NCI-H2081 (cell line): ENCODE results near the gene MRGPRF.

ENCODE experiments used
- DNase-seq, 2 experiments: peaks; one replicate each; lab custom pipeline; 2025; lab: John Stamatoyannopoulos, UW

The MRGPRF gene

GRCh38 chr11:69050592-69051380, 37.7 kb upstream of the MRGPRF start:
- no peak for DNase-seq

GRCh38 chr11:69049490-69049867, 36.4 kb upstream of the MRGPRF start:
- no peak for DNase-seq

- DNase-seq = peak; percentile 93 to 94
Measured at GRCh38 chr11:69048694-69049489, 35.8 kb upstream of the MRGPRF start, which contains the start of gene TPCN2. TPCN2 (plus strand) TSS chr11:69048932; CDS start chr11:69048998, 66 bp downstream.

GRCh38 chr11:69048031-69048693, 35.1 kb upstream of the MRGPRF start:
- no peak for DNase-seq

- no peak for DNase-seq
Measured at GRCh38 chr11:69044111-69045013, 31.3 kb upstream of the MRGPRF start.

GRCh38 chr11:69041516-69041915, 28.5 kb upstream of the MRGPRF start:
- DNase-seq = no peak

GRCh38 chr11:69040581-69041260, 27.7 kb upstream of the MRGPRF start:
- no peak for DNase-seq

- no peak for DNase-seq
Measured at GRCh38 chr11:69040051-69040450, 27.0 kb upstream of the MRGPRF start.

- no peak for DNase-seq
Measured at GRCh38 chr11:69039501-69039900, 26.5 kb upstream of the MRGPRF start.

- no peak for DNase-seq
Measured at GRCh38 chr11:69037544-69037943, 24.5 kb upstream of the MRGPRF start.

GRCh38 chr11:69037074-69037473, 24.0 kb upstream of the MRGPRF start:
- no peak for DNase-seq

GRCh38 chr11:69035946-69036340, 22.9 kb upstream of the MRGPRF start:
- DNase-seq = no peak

GRCh38 chr11:69035150-69035945, 22.3 kb upstream of the MRGPRF start:
- no peak for DNase-seq

- DNase-seq = no peak
Measured at GRCh38 chr11:69034123-69034867, 21.2 kb upstream of the MRGPRF start.

- no peak for DNase-seq
Measured at GRCh38 chr11:69033431-69033830, 20.4 kb upstream of the MRGPRF start.

- no peak for DNase-seq
Measured at GRCh38 chr11:69032833-69033232, 19.8 kb upstream of the MRGPRF start.

GRCh38 chr11:69030301-69030700, 17.3 kb upstream of the MRGPRF start:
- no peak for DNase-seq

GRCh38 chr11:69027704-69028372, 14.8 kb upstream of the MRGPRF start:
- DNase-seq = no peak

GRCh38 chr11:69024509-69024908, 11.5 kb upstream of the MRGPRF start:
- DNase-seq = no peak
